AG09319 (cell line): Measurements from ENCODE around the gene CTNS.

ENCODE experiments used
- DNase-seq: peaks from one replicate; pipeline ENCODE4 v3.0.0-alpha.2; 2010; ENCODE audit warnings: low read depth; ENCODE audit errors: extremely low read depth
- TF ChIP-seq, protein P1 (sequence below): IDR thresholded peaks from 2 replicates; pipeline ENCODE4 v1.5.1; 2011; ENCODE audit warnings: low read depth, mild to moderate bottlenecking, inconsistent platforms, low read length, moderate library complexity

CTNS gene

DNA sequence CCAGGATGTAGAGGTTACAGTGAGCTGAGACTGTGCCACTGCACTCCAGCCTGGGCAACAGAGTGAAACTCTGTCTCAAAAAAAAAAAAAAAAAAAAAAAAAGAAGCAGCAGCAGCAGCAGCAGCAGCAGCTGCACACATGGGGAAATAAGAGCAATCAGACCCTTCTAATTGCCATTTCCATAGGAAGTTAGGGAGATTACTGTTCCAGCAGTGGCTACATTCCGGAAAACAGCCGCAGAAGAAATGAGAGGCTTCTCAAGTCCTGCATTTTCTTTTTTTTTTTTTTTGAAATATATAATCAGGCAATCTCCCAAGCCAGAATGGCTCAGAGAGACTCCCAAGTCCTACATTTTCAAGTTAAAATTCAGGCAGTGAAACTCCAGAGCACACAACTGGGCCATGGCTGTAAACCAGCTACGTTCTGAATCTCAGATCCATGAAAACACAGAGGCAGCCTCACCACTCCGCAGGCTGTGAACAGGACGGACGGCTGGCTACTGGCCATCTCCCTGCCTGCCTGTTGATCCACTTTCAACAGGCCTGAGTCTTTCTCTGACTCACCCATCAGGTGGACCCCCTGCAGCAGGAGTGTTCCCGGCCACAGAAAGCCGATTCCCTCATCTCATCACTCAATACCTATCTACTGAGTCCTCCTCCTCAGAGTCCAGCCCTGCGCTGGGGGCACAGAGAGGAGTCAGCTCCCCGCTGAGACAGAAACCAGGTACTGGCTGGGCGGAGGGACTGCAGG lies 42.3 kb upstream of the CTNS start:
- no peak for DNase-seq
- TF ChIP-seq, protein P1, sequence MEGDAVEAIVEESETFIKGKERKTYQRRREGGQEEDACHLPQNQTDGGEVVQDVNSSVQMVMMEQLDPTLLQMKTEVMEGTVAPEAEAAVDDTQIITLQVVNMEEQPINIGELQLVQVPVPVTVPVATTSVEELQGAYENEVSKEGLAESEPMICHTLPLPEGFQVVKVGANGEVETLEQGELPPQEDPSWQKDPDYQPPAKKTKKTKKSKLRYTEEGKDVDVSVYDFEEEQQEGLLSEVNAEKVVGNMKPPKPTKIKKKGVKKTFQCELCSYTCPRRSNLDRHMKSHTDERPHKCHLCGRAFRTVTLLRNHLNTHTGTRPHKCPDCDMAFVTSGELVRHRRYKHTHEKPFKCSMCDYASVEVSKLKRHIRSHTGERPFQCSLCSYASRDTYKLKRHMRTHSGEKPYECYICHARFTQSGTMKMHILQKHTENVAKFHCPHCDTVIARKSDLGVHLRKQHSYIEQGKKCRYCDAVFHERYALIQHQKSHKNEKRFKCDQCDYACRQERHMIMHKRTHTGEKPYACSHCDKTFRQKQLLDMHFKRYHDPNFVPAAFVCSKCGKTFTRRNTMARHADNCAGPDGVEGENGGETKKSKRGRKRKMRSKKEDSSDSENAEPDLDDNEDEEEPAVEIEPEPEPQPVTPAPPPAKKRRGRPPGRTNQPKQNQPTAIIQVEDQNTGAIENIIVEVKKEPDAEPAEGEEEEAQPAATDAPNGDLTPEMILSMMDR: no peak

DNA sequence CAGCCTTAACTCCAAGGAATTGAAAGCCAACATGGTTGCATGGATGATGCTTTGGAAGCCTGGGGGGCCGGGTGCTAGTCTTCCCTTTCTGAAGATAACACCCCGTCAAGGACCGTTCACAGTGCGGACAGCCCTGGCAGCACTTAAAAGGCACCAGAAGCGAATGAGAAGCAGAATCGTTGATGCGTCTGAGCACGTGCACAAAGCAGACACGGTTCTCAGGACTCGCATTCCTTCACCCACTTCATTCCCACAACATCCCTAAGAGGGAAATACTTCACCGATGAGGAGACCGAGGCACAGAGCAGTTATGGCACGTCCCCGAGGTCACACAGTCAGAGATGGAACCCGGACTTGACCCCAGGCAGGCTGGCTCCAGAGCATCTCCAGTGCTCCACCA lies 41.6 kb upstream of the CTNS start:
- DNase-seq: no peak
- TF ChIP-seq, protein P1: no peak

DNA sequence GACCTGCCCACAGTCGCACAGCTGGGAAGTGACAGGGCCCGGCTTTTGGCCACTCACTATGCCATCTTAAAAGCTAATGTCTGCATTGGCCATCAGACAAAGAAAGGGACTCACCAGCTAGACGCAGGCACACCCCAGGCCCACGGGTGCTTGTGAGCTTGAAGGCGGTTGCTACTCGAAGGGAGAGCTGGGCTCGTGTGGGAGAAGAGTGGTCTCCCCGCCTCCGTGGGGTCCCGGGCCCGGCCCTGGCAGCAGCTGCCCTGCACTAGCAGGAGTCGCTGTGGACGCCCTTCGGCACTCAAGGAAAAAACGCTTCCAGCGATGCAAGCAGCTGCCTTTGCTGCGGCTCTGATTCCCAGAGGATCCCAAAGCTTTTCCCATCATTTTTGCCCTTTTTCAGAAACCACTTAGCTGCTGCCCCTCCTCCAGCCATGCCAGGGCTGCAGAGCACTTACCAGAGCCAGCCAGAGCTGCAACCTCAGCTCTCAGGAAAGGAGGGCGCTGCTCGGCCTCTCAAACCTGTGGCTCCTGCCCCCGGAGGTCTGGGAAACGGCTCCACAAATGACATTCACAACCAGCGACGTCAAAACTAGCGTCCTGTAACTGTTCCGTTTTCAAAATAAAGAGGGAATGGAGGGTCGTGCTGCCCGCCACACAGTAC lies 39.6 kb upstream of the CTNS start:
- DNase-seq: no peak
- TF ChIP-seq, protein P1: no peak

DNA sequence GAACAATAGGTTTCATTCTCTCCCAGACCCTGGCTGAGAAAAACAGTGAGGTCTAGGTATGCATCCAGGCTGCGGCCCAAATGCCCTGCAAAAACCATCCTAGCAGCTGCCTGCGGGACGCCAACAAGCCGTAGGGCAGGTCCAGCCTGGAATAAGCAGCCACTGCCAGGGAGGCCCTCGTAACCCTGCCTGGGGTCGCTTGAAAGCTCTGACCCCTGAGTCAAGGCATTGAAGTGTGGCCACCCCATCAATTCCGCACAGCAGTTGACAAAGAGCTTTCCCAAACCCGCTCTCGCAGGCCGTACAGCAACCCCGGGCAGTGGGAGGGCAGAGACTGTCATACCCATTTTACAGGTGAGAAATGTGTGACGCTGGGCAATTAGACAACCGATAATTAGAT lies 38.5 kb upstream of the CTNS start:
- DNase-seq: no peak
- TF ChIP-seq, protein P1: no peak

DNA sequence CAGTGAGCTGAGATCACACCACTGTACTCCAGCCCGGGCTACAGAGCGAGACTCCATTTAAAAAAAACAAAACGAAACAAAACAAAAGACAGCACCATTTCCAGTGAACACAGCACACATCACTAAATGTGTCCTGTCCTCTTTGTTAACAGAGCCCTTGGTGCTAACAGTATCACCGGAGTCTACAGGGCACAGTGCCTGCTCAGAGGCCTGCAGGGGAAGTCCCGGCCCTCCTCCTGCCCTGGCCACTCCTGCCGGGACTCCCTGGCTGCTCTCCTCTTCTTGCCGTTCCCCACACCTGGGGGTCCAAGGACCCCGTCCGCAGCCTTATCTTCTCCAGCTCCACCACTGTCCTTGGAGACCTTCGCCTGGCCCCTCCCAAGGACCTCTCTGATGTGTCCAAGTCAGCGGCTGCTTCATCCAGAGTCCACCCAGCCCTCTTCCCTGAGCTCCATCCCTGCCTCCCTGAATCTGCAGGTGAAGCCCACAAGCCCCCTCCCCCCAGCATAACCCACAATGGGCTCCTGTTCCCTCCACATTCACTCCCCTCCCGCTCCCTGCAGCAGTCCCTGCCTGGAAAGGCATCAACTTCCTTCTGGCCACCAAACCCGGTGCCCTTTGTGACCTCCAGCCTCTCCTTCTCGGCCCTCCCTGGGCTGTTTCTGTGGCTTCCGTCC lies 35.9 kb upstream of the CTNS start:
- TF ChIP-seq, protein P1: no peak
- no peak for DNase-seq

DNA sequence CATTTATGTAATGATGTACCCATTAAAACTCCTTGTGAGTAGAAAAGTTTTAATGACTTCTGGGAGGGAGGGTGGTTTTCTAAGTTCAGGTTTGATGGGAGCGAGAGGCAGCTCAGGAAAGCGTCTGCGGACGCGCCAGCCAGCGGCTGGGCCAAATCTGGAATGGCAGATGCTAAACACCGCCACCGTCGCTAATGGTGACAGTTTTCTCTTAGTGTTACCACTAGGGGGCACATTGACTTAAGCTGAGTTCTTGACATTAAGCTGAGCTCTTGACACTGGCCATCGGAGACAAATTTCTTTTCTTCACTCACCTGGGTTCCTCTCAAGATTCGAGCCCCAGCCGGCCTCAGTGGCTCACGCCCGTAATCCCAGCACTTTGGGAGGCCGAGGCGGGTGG lies 34.1 kb upstream of the CTNS start:
- TF ChIP-seq, protein P1: peak; percentile 16
- DNase-seq: no peak
